Glutamatergic neuron (in vitro differentiated cells): ENCODE measurements around the gene TNFRSF4. TPM values are rescaled to one million over a fixed set of nuclear protein-coding genes. Genes with fewer than 3 reads are reported as not detected.
A peak's percentile ranks its signal among the peaks of the same experiment; 100 is the strongest.

Source experiments
- DNase-seq: peaks from one replicate; pipeline ENCODE4 v3.0.0; 2022
- H3K27ac Mint-ChIP-seq: one replicate; pipeline ENCODE4 v1.8.0; 2020; ENCODE audit warnings: mild to moderate bottlenecking, mixed read lengths, inconsistent platforms; ENCODE audit not compliant: unreplicated experiment
- H3K27me3 Mint-ChIP-seq: one replicate; pipeline ENCODE4 v1.8.0; 2020; ENCODE audit warnings: mild to moderate bottlenecking, moderate library complexity, mixed read lengths, inconsistent platforms; ENCODE audit not compliant: unreplicated experiment
- H3K36me3 Mint-ChIP-seq: one replicate; pipeline ENCODE4 v1.8.0; 2020; ENCODE audit warnings: mild to moderate bottlenecking, mixed read lengths, inconsistent platforms; ENCODE audit not compliant: unreplicated experiment
- H3K4me1 Mint-ChIP-seq: one replicate; pipeline ENCODE4 v1.8.0; 2020; ENCODE audit warnings: mild to moderate bottlenecking, low read depth, mixed read lengths, inconsistent platforms; ENCODE audit not compliant: unreplicated experiment
- H3K4me3 Mint-ChIP-seq: one replicate; pipeline ENCODE4 v1.8.0; 2020; ENCODE audit warnings: mild to moderate bottlenecking, mixed read lengths, inconsistent platforms; ENCODE audit not compliant: unreplicated experiment
- H3K9me3 Mint-ChIP-seq: one replicate; pipeline ENCODE4 v1.8.0; 2020; ENCODE audit warnings: mild to moderate bottlenecking, moderate library complexity, mixed read lengths, inconsistent platforms; ENCODE audit not compliant: unreplicated experiment
- CTCF ChIP-seq: fragments of 200-600 bp; sonication (generic); IDR thresholded peaks from one replicate; pipeline ENCODE4 v1.5.0; 2021; ENCODE audit not compliant: partially characterized antibody, unreplicated experiment
- total RNA-seq: library from RNA; stranded (reverse); fragmentation: NEBNext Ultra II Directional; extraction: Animal tissue kit (Norgen Biotek cat#: 25700); gene quantifications from one replicate; pipeline ENCODE4 v1.2.1, GENCODE V29; 2021; ENCODE audit not compliant: unreplicated experiment

Gene TNFRSF4
- total RNA-seq, 1 donor from 2014 or later: 0.29 TPM

GRCh38 chr1:1231400-1232207 lies 17.7 kb upstream of the TNFRSF4 start, which contains the start of gene SDF4:
Gene SDF4 (minus strand): TSS chr1:1232001. CDS start chr1:1228772, 3,229 bp downstream.
- no peak for TF ChIP-seq CTCF

GRCh38 chr1:1230656-1231399 lies 16.9 kb upstream of the TNFRSF4 start:
- Mint-ChIP-seq H3K36me3 (peaks cover 11% of the 10 kb centered on the region), H3K9me3 (peaks cover 19% of the 10 kb centered on the region), H3K4me1 (peaks cover 13% of the 10 kb centered on the region), H3K27me3 (peaks cover 16% of the 10 kb centered on the region), H3K4me3 (peak overlapping the region; percentile 92), H3K27ac (peak overlapping the region; percentile 89)
- DNase-seq: no peak
- TF ChIP-seq CTCF: no peak

More at GRCh38 chr1:1231400-1232207, 17.7 kb upstream of the TNFRSF4 start, which contains the start of gene SDF4:
- Mint-ChIP-seq H3K36me3 (peaks cover 11% of the 10 kb centered on the region), H3K4me3 (peak within 1 kb of the TSS; percentile 92), H3K27me3 (peaks cover 16% of the 10 kb centered on the region), H3K9me3 (peaks cover 19% of the 10 kb centered on the region), H3K4me1 (peaks cover 13% of the 10 kb centered on the region), H3K27ac (peak within 1 kb of the TSS; percentile 89)
- peak; percentile 96 for DNase-seq

GRCh38 chr1:1229770-1230169 lies 15.8 kb upstream of the TNFRSF4 start:
- DNase-seq: no peak
- H3K36me3 Mint-ChIP-seq: peaks cover 11% of the 10 kb centered on the region
- peak overlapping the region; percentile 26 for H3K27ac Mint-ChIP-seq
- H3K9me3 Mint-ChIP-seq: peaks cover 19% of the 10 kb centered on the region
- no peak overlapping the region for H3K4me3 Mint-ChIP-seq
- H3K27me3 Mint-ChIP-seq: peaks cover 16% of the 10 kb centered on the region
- peaks cover 13% of the 10 kb centered on the region for H3K4me1 Mint-ChIP-seq
- no peak for TF ChIP-seq CTCF

GRCh38 chr1:1228596-1229321 lies 14.8 kb upstream of the TNFRSF4 start:
- Mint-ChIP-seq H3K9me3 (peaks cover 17% of the 10 kb centered on the region), H3K27ac (no peak overlapping the region), H3K27me3 (peaks cover 15% of the 10 kb centered on the region), H3K36me3 (peaks cover 6% of the 10 kb centered on the region), H3K4me1 (peaks cover 11% of the 10 kb centered on the region), H3K4me3 (no peak overlapping the region)
- DNase-seq: no peak
- TF ChIP-seq CTCF: no peak
